ENCODE data around the gene EFCAB12. TPM values are rescaled to one million over a fixed set of nuclear protein-coding genes. Genes with fewer than 3 reads are reported as not detected.
A peak's percentile ranks its signal among the peaks of the same experiment; 100 is the strongest.
"Not testable (repeated sequence)": the region's sequence is repeated elsewhere in the genome, so short reads cannot be mapped to it uniquely, and the experiment has no call there.

The EFCAB12 gene
- total RNA-seq, 4 donors from 2014 or later: 0.54 TPM; not detected in 3

- peak; percentile 45 to 91 (median 76) for TF ChIP-seq CTCF (IDR thresholded peaks at IDR 0.05)
- TF ChIP-seq POLR2A (IDR thresholded peaks at IDR 0.05): no peak
- no peaks in the 10 kb centered on the region for H3K27me3 ChIP-seq
- peaks cover 0 to 9% (median 4%) of the 10 kb centered on the region in 4 donors for H3K4me1 ChIP-seq
- H3K9me3 ChIP-seq: no peaks in the 10 kb centered on the region
- H3K27ac ChIP-seq: peak overlapping the region; percentile 78 to 86 (median 83)
- H3K36me3 ChIP-seq: no peaks in the 10 kb centered on the region
- peak overlapping the region; percentile 62 to 88 (median 80) for H3K4me3 ChIP-seq
- peak; percentile 73 to 94 (median 74) for DNase-seq
These were observed 29.1 kb downstream of the EFCAB12 start for GRCh38 chr3:129399145-129399894.

- Histone ChIP-seq H3K9me3 (no peaks in the 10 kb centered on the region), H3K27me3 (no peaks in the 10 kb centered on the region), H3K4me1 (peaks cover 0 to 9% (median 4%) of the 10 kb centered on the region in 4 donors), H3K36me3 (peaks cover 0 to 5% (median 0%) of the 10 kb centered on the region in 3 donors), H3K4me3 (peak overlapping the region; percentile 62 to 88 (median 80)), H3K27ac (peak overlapping the region; percentile 78 to 86 (median 83))
- no peak for TF ChIP-seq POLR2A (IDR thresholded peaks at IDR 0.05)
- TF ChIP-seq CTCF (IDR thresholded peaks at IDR 0.05): no peak
- DNase-seq: peak in 2 of 3 donors; percentile 17 to 50
These were observed 29.7 kb downstream of the EFCAB12 start for GRCh38 chr3:129398803-129399144.

GRCh38 chr3:129393760-129394564, 34.5 kb downstream of the EFCAB12 start:
- not testable (repeated sequence) for H3K4me3 ChIP-seq, H3K27ac ChIP-seq, H3K27me3 ChIP-seq, H3K9me3 ChIP-seq, H3K4me1 ChIP-seq, DNase-seq
- H3K36me3 ChIP-seq: peaks cover 0 to 46% (median 0%) of the 10 kb centered on the region in 3 donors

GRCh38 chr3:129393271-129393670, 35.2 kb downstream of the EFCAB12 start:
- no peaks in the 10 kb centered on the region for H3K9me3 ChIP-seq
- H3K27ac ChIP-seq: no peak overlapping the region
- peaks cover 0 to 5% (median 2%) of the 10 kb centered on the region in 4 donors for H3K4me1 ChIP-seq
- H3K36me3 ChIP-seq: peaks cover 0 to 46% (median 0%) of the 10 kb centered on the region in 3 donors
- no peak for DNase-seq
- no peak overlapping the region for H3K4me3 ChIP-seq
- TF ChIP-seq POLR2A (IDR thresholded peaks at IDR 0.05): no peak
- TF ChIP-seq CTCF (IDR thresholded peaks at IDR 0.05): no peak
- no peaks in the 10 kb centered on the region for H3K27me3 ChIP-seq

GRCh38 chr3:129392106-129392887, 36.1 kb downstream of the EFCAB12 start:
- not testable (repeated sequence) for H3K27me3 ChIP-seq, H3K4me1 ChIP-seq, H3K27ac ChIP-seq, DNase-seq, H3K4me3 ChIP-seq, H3K9me3 ChIP-seq
- H3K36me3 ChIP-seq: peaks cover 0 to 49% (median 0%) of the 10 kb centered on the region in 3 donors

GRCh38 chr3:129391583-129391982, 36.9 kb downstream of the EFCAB12 start:
- H3K4me3 ChIP-seq, H3K9me3 ChIP-seq, H3K27ac ChIP-seq, H3K4me1 ChIP-seq, H3K27me3 ChIP-seq, DNase-seq: not testable (repeated sequence)
- peaks cover 0 to 54% (median 0%) of the 10 kb centered on the region in 3 donors for H3K36me3 ChIP-seq

All from Peyer's patch (tissue), 4 donors.